HG03432 (cell line): ENCODE results near the gene GCFC2.
"Not testable (repeated sequence)": the region's sequence is repeated elsewhere in the genome, so short reads cannot be mapped to it uniquely, and the experiment has no call there.

ENCODE experiments used
- ATAC-seq: cut with Tn5 transposase; IDR thresholded peaks from one replicate; pipeline ENCODE4 v1.9.1; 2021; ENCODE audit warnings: mild to moderate bottlenecking, moderate library complexity; ENCODE audit not compliant: unreplicated experiment

Gene GCFC2

DNA sequence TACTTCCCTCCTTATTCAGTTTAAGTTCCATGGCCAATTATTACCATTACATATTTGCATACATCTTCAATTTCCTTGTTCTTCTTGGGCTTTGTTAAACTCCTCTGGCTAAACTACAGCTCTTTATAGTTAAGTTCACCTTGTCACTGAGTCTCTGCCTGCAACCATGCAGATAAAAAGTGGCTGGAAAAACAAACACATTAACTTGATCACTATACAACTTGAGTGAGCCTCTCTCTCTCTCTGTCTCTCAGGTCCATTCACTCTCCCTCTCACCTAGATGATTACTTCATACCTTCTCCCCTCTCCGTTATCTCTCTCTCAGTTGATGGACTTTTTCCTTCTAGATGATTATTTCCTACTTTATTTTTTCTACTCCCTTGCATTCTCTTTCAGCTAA, 30.3 kb downstream of the GCFC2 start:
- ATAC-seq, result no peak

DNA sequence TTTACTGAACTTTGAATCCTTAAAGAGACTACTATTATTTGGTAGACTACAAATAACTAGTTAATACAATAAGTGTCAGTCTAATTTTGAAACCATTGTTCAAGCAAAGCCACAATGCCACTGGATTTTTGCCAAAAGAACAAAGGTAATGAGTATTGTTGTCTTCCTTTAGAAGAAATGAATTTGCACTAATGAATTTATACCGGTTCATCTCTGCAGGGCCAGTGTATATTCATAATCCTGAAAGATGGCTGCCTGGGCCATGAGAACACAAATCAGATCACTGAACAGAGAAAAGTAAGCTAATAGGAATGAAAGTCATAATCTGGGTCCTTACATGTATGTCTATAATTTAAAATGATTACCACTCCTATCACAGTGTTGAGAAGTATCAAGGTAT, 31.2 kb downstream of the GCFC2 start:
- no peak for ATAC-seq

DNA sequence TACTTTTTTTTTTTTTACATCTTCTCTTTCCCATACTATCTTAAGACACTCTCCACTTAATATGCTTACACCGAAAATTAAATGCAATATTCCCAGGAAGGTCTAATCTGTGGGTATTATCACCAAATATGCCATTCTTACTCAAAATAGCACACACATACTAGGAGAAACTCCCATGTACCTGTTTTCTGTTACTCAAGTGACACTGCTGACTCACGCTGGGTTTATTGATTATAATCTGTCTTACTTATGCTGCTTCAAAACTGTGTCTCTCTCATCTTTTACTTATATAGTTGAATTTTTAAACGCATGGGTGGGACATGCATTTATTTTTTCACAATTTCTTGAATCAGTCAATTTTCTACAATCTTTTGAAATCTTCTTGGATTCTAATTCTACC, 34.3 kb downstream of the GCFC2 start:
- ATAC-seq, result no peak

DNA sequence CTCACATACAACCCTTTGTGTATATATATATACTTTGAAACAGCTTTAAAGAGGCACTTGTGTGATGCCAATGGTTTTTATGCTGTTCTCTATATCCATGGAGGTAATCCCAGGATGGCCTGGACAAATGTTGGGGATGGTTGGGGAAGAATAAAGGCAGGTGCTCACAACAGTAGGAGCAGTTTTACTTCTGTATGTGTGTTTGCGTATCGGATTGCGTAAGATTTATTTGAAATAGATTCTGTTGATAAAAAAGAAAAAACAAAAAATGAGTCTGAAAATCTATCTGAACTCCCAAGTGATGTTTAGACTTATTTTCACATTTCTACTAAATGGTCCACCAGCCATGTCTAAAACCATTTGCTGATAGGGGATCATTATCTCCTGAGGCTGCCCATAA, 34.8 kb downstream of the GCFC2 start:
- ATAC-seq, result no peak

DNA sequence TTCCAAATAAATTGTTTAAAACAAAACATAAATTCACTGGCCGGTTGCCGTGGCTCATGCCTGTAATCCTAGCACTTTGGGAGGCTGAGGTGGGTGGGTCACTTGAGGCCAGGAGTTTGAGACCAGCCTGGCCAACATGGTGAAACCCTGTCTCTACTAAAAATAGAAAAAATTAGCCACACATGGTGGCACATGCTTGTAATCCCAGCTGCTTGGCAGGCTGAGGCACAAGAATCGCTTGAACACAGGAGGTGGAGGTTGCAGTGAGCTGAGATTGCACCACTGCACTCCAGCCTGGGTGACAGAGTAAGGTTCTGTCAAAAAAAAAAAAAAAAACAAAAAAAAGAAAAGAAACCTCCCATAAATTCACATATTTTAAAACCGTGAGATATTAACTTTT, 35.3 kb downstream of the GCFC2 start:
- ATAC-seq, result not testable (repeated sequence)

DNA sequence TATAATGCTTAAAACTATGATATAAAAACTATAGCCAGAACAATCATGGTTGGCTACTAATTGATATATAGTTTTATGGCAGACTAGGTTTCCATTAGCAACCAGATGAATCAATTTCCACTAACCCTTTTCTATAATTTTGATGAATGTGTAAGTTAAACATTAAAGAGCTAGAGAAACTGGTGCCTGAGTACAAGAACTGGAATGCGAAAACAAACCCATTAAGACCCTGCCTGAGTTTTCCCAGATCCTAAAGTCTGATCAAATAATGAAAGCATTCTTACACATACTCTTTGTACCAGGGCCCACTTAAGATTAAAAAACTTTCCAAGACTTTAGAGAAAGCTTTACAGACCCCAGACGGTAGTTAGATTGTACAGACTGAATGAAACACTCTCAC, 42.8 kb downstream of the GCFC2 start:
- no peak for ATAC-seq

DNA sequence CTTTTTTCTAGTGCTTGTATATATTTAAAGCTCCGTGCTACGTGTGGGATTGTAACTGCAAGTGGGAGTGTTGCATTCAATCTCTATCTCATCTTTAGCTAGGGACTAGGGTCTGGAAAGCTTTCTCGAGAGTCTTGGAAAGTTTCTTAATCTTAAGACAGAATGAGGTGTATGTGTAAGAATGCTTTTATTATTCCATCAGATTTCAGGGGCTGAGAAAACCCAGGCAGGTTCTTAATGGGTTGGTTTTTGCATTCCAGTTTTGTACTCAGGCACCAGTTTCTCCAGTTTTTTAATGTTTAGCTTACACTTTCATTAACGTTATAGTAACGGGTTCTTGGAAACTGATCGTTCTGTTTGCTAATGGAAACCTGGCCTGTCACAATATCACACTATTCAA, 43.8 kb downstream of the GCFC2 start:
- ATAC-seq, result no peak

DNA sequence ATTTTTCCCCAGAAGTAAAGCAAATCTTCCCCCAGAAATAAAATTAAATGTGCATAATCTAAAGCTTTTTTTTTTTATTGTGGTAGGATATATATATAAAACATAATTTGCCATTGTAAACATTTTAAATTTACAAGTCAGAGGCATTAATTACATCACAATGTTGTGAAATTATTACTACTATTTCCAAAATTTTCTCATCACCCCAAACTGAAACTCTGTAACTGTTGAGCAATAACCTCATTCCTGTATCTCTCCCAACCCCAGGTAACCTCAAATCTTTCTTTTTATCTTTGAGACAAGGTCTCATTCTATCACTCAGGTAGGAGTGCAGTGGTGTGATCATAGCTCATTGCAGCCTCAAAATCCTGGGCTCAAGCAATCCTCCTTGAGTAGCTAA, 52.9 kb downstream of the GCFC2 start:
- no peak for ATAC-seq

DNA sequence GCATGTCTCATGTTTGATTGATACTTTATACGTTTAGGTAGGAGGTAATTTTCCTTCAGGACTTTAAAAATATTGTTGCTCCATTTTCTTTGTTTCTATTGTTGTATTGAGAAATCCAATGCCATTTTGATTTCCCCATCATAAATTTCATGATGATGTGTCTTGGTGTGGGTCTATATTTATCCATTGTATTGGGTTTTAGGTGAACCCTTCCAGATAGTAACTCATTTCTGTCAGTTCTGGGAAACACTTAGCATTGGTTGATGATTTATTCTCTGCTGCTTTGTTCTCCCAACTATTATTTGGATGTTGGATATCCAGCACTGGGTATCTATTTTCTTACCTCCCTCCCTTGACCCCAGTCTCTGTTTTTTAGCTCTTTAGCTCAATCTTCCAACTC, 54.2 kb downstream of the GCFC2 start:
- ATAC-seq, result no peak

DNA sequence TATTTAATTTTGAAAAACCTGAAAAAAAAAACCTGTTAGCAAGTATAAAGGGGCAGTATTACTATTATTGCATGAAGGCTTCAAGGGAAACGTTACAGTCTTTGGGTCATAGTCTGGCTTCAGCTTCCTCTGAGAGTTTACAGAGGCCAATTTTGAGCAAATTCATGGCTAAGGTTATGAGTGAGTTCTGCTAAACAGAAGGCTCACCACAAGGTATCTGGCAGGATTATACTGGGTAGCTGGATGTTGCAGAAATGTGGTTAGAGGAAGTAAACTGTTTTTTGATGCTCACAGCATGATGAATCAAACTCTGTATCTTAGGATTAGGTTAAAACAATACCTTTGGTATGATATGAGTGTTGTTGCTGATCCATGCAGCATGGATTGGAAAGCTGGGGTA, 54.9 kb downstream of the GCFC2 start:
- no peak for ATAC-seq

DNA sequence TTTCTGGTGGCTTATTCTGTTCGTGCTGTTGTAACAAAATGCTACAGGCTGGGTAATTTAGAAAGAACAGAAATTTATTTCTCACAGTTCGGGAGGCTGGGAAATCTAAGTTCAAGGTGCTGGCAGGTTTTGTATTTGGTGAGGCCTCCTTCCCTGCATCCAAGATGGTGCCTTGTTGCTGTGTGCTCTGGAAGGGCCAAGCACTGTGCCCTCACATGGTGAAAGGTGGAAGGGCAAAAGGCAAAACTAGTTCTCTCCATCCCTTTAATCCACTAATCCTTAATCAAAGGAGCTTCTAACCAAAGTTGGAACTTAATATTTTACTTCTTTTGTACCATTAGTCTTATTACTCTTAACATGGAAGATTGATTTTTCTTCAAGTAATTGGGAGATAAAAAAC, 56.7 kb downstream of the GCFC2 start:
- no peak for ATAC-seq

DNA sequence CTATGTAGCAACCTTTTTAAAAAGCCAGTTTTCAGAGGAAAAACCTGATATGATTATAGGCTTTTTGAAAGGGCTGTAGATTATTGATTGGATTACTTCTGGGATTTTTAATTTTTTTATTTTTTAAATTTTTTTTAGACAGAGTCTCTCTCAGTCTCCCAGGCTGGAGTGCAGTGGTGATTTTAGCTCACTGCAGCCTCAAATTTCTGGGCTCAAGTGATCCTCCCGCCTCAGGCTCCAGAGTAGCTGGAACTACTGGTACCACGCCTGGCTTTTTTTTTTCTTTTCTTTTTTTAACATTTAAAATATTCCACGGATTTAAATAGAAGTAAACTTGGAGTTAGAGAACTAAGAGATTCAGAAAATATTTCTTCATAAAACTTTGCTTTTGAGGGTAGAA, 62.9 kb downstream of the GCFC2 start:
- no peak for ATAC-seq

DNA sequence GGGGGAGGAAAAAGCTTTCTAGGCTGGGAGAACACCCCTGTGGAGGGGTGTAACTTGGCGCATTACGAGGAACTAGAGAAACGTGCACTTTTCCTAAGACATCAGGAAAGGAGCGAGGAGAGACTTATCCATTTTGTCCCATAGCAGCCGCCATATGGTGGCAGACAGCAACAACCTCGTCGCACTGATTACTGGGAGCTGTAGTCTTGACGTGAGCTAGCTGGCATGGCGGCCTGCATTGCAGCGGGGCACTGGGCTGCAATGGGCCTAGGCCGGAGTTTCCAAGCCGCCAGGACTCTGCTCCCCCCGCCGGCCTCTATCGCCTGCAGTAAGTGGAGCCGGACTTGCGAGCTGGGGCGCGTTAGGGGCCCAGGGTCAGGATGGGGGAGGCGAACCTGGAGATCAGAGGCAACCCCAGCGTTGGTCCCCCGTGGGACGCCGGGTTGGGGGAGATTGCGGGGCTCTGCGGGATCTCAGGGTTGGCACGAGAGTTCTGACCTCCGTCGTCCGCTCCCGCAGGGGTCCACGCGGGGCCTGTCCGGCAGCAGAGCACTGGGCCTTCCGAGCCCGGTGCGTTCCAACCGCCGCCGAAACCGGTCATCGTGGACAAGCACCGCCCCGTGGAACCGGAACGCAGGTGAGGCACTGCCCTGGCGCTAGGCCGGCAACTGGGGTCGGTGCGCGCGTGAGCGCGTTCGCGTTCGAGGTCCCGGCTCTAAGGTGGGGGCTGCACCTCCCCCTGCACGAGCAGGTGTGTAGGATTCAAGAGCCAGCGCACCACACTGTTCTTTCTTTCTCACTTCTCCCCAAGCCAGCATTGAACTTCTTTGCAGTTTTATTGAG, 63.9 kb downstream of the GCFC2 start, which contains the start of gene MRPL19:
MRPL19 (plus strand) TSS at position 201 of the 843 bp plus-strand sequence; CDS start at position 226, 25 bp downstream.
- peak; percentile 98 for ATAC-seq

DNA sequence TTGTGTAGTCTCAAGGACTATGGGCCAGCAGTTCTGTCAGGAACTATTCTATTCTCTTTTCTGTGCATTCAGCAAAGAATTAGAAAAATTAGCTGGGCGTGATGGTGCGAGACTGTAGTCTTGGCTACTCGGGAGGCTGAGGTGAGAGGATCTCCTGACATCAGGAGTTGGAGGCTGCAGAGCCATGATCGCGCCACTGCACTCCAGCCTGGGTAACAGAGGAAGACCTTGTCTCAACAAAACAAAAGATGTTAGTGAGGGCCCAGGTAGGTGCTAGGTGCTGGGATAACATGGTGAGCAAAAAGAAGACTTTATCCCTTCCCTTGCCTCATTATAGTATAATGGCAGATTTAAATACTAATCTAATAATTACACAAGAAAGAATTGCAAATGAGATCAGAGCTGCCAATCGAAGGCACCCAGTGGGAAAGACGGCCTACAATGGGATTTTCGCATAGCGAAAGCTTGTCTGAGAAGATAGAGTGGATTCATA, 64.6 kb downstream of the GCFC2 start:
- ATAC-seq, result peak; percentile 5

DNA sequence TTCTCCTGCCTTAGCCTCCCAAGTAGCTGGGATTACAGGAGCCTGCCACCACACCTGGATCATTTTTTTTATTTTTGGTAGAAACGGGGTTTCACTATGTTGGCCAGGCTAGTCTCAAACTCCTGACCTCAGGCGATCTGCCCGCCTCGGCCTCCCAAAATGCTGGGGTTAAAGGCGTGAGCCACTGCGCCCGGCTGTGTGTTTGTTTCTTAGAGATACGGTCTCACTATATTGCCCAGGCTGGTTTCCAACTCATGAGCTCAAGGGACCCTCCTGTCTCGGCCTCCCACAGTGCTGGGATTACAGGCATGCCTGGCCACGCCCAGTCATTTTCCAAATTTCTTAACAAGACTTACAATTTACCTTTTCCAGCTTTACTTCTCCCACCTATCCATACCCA, 65.1 kb downstream of the GCFC2 start:
- no peak for ATAC-seq

DNA sequence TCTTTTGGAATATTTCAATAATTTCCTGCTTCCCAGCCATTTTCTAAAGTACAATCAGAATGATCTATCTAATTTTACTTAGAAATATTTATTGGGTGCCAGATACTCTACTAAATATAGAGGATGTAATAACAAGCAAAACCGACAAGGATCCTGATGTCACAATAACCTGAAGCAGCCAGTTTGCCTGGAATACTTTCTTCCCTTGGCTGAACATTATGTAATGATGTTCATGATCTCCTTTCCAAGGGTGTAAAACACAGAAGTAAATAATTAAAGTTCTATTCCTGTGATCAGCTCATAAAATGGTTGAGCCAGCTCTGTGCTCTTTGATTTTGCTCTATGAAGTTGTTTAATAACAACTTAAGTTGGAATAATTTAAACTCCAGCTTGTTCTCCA, 66.7 kb downstream of the GCFC2 start:
- ATAC-seq, result no peak

DNA sequence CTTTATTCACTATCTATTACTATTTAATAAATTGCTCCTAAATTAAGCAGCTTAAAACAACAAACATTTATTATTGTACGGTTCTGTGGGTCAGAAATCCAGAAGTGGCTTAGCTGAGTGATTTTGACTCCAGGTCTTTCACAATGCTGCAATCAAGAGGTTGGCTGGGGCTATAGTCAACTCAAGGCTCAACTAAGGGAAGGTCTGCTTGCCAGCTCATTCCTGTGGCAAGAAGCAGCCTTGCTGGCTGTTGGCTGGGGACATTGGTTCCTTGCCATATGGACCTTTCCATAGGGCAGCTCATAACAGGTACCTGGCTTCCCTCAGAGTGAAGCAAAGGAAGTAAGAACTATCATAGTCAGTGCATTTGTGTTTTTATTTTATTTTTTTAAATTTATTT, 69.1 kb downstream of the GCFC2 start:
- no peak for ATAC-seq

DNA sequence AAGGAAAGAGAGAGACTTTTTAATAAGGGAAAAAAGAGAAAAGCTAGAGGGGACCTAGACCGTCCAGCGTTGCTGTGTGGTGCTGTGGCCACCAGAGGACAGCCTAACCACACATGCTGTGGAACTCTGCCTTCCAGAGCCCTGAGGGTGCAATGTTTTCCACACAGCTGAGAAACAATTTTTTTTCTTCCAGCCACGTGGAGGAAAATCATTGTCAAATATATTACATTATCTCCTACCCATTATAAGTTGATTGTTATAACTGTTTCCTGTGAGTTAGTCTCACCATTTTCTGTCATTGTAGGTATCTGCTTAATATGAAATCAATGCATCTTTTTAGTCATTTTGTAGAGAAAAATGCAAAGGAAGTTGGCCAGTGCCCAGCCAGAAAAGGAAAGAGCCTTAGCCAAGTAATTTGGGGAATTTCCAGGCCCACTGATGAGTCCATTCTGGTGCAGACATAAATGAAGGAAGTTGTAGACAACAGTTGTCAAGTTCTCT, 70.0 kb downstream of the GCFC2 start:
- peak; percentile 98 for ATAC-seq

DNA sequence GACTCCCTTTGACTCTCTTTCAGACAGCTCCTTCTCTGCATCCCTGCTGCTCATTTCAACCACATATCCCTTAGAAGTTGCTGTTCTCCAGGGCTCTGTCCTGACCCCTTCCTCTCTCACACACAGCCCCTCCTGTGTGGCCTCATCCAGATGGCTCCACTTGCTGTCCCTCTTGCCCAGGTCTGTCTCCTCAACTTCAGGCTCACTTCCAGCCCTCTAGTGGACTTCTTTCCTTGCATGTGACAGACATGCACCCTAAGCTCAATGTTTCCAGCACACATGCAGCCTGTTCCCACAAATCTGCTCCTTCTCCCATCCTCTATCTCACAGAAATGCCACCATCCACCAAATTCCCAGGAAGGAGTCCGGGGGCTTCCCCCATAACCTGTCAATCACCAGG, 73.1 kb downstream of the GCFC2 start:
- no peak for ATAC-seq

DNA sequence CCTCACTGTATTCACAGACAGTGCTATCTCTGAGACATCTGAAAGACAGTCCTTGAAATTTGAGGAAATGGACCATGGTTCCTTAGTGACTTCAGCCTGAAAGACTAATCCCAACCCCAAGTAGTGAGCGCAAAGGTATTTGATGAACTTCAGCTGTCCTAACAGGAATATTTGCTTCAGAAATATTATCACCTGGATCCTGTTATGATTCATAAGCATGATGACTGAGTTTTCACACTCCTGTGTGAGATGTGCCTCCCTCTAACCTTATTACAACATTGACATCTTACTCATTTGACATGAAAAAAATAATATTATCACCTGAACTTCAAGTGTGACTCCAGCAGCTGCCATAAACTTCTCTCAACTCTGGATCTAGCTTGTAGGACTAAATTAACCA, 75.8 kb downstream of the GCFC2 start:
- ATAC-seq, result no peak

DNA sequence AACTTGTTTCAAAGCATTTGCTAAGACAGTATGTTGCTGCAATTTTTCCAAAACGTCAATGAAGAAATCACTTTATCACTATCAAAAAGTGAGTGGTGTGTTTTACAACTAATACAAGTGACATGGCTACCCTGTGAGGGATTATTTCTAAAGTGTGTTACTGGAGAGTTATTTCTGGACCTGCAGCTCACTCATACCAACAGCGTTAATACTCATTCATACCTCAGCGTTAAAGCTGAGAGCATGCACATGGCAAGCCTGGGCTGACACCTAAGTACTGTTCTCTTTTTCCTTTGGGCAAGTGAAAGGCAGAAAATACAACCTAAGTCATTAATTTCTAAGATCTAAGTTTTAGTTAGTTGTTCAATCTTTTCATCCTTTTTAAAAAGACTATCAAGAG, 77.1 kb downstream of the GCFC2 start:
- ATAC-seq, result no peak

DNA sequence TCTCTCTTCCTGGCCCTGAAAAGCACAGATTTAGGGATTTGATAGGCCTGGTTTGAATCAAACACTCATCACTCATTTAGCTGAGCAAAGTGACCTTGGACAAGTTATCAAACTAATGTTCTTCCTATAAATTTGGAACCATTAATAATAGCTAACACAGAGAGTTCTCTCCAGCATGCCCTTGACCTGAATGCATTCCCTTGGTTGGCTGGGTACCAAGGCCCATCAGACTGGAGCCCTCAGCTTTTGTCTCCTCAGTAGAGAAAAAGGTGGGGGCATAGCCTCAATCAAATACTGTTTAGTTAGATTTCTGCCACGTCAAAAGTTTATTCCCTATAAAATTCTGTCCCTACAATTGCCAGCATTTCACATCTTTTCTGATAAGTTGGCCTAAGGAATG, 77.9 kb downstream of the GCFC2 start:
- no peak for ATAC-seq
